Neural cell (in vitro differentiated cells): ENCODE measurements around the gene ZBTB46. TPM values are rescaled to one million over a fixed set of nuclear protein-coding genes. Genes with fewer than 3 reads are reported as not detected.

Source experiments
- H2AFZ ChIP-seq: fragments of 200-600, 300-800 bp; sonication (generic), shearing (Covaris generic); 2 replicates; pipeline ENCODE4 v1.6.0; 2014; ENCODE audit warnings: low read depth, mild to moderate bottlenecking, antibody characterized with exemption, low read length, moderate library complexity
- H3F3A ChIP-seq: fragments of 200-600 bp; shearing (Covaris generic); 2 replicates; pipeline ENCODE4 v1.6.1; 2016; ENCODE audit warnings: mild to moderate bottlenecking, moderate library complexity, mixed read lengths, antibody characterized with exemption, low read length; ENCODE audit not compliant: insufficient read depth, poor library complexity, severe bottlenecking
- H3K27ac ChIP-seq: fragments of 200-600, 300-800 bp; sonication (generic), shearing (Covaris generic); 2 replicates; pipeline ENCODE4 v1.5.1; 2014; ENCODE audit warnings: mild to moderate bottlenecking, low read length, moderate library complexity
- H3K27me3 ChIP-seq: fragments of 300-800, 200-600 bp; sonication (generic), shearing (Covaris generic); 2 replicates; pipeline ENCODE4 v1.6.0; 2014; ENCODE audit warnings: mild to moderate bottlenecking, low read depth, low read length, moderate library complexity; ENCODE audit not compliant: insufficient read depth
- H3K36me3 ChIP-seq: fragments of 300-800, 200-600 bp; sonication (generic), shearing (Covaris generic); 2 replicates; pipeline ENCODE4 v1.5.1; 2014; ENCODE audit warnings: mild to moderate bottlenecking, antibody characterized with exemption, low read length, moderate library complexity; ENCODE audit not compliant: insufficient read depth
- H3K4me2 ChIP-seq: fragments of 300-800, 200-600 bp; sonication (generic), shearing (Covaris generic); 2 replicates; pipeline ENCODE4 v1.6.0; 2014; ENCODE audit warnings: mild to moderate bottlenecking, low read length
- H3K4me3 ChIP-seq: fragments of 300-800, 200-600 bp; sonication (generic), shearing (Covaris generic); 2 replicates; pipeline ENCODE4 v1.5.1; 2014; ENCODE audit warnings: mild to moderate bottlenecking, low read length, moderate library complexity
- H3K79me2 ChIP-seq: fragments of 200-600 bp; shearing (Covaris generic); replicated peaks from 2 replicates; pipeline ENCODE4 v1.6.0; 2014; ENCODE audit warnings: mild to moderate bottlenecking, low read length, moderate library complexity; ENCODE audit not compliant: insufficient read depth
- H3K9ac ChIP-seq: fragments of 300-800, 200-600 bp; sonication (generic), shearing (Covaris generic); 2 replicates; pipeline ENCODE4 v1.6.1; 2016; ENCODE audit warnings: mild to moderate bottlenecking, low read length, mixed read lengths
- H3K9me2 ChIP-seq: fragments of 200-600 bp; shearing (Covaris generic); 2 replicates; pipeline ENCODE4 v1.6.1; 2016; ENCODE audit warnings: mild to moderate bottlenecking, low read length, mixed read lengths; ENCODE audit not compliant: insufficient read depth
- H3K9me3 ChIP-seq: fragments of 200-600, 300-800 bp; sonication (generic), shearing (Covaris generic); 2 replicates; pipeline ENCODE4 v1.6.1; 2016; ENCODE audit warnings: mild to moderate bottlenecking, mixed run types, low read length, moderate library complexity, mixed read lengths
- H4K20me1 ChIP-seq: fragments of 200-600 bp; shearing (Covaris generic); 2 replicates; pipeline ENCODE4 v1.6.1; 2016; ENCODE audit warnings: mild to moderate bottlenecking, mixed run types; ENCODE audit not compliant: insufficient read depth
- CTCF ChIP-seq: fragments of 450-650 bp; IDR thresholded peaks from 2 replicates; pipeline ENCODE4 v1.5.1; 2014; ENCODE audit warnings: antibody characterized with exemption, mild to moderate bottlenecking, moderate library complexity; ENCODE audit not compliant: poor library complexity, severe bottlenecking
- EP300 ChIP-seq: fragments of 450-650 bp; conservative IDR thresholded peaks from 2 replicates; pipeline ENCODE4 v1.6.1; 2014; ENCODE audit warnings: antibody characterized with exemption, mild to moderate bottlenecking, moderate library complexity; ENCODE audit not compliant: poor library complexity, severe bottlenecking
- EZH2 ChIP-seq: fragments of 200-600, 300-800 bp; shearing (Covaris generic), sonication (generic); IDR thresholded peaks from 2 replicates; pipeline ENCODE4 v1.6.1; 2014; ENCODE audit warnings: antibody characterized with exemption, low read length, borderline replicate concordance, mild to moderate bottlenecking; ENCODE audit not compliant: insufficient read depth, poor library complexity, severe bottlenecking
- MXI1 ChIP-seq: fragments of 450-650 bp; conservative IDR thresholded peaks from 2 replicates; pipeline ENCODE4 v1.6.1; 2014; ENCODE audit warnings: antibody characterized with exemption, mild to moderate bottlenecking; ENCODE audit not compliant: poor library complexity, severe bottlenecking
- POLR2AphosphoS5 ChIP-seq: IDR thresholded peaks from 2 replicates; pipeline ENCODE4 v1.6.1; 2012
- RAD21 ChIP-seq: fragments of 450-650 bp; conservative IDR thresholded peaks from 2 replicates; pipeline ENCODE4 v1.6.1; 2014; ENCODE audit warnings: antibody characterized with exemption, mild to moderate bottlenecking, moderate library complexity
- SMC3 ChIP-seq: fragments of 450-650 bp; conservative IDR thresholded peaks from 2 replicates; pipeline ENCODE4 v1.6.1; 2014; ENCODE audit warnings: antibody characterized with exemption, mild to moderate bottlenecking, moderate library complexity; ENCODE audit not compliant: poor library complexity
- TAF1 ChIP-seq: IDR thresholded peaks from 2 replicates; pipeline ENCODE4 v1.6.1; 2012; ENCODE audit warnings: low read depth
- polyA plus RNA-seq: library from polyadenylated mRNA; depleted of rRNA; stranded (reverse); fragments of >200 nt; gene quantifications from 2 replicates; pipeline ENCODE4 v1.2.3, GENCODE V29; 2014
- TF ChIP-seq, protein P1 (sequence below): IDR thresholded peaks from 2 replicates; pipeline ENCODE4 v1.6.1; 2012; ENCODE audit warnings: borderline replicate concordance

The ZBTB46 gene
- polyA plus RNA-seq, 1 donor from 2014 or later: 15.0 TPM

DNA sequence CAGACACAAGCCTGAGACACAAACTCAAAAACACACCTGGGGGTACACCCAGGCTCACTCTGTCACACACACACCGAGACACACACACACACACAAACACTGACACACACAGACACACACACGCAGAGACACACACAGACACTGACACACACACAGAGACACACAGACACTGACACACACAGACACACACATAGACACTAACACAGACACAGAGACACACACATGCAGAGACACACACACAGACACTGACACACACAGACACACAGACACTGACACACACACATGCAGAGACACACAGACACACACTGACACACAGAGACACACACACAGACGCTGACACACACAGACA is 15.8 kb upstream of the ZBTB46 start:
- no peak for TF ChIP-seq POLR2AphosphoS5
- no peak for TF ChIP-seq SMC3
- H2AFZ ChIP-seq: no peak overlapping the region
- no peaks in the 10 kb centered on the region for H3K9me2 ChIP-seq
- no peak overlapping the region for H3K27ac ChIP-seq
- no peaks in the 10 kb centered on the region for H3K27me3 ChIP-seq
- H3K36me3 ChIP-seq: no peaks in the 10 kb centered on the region
- H3F3A ChIP-seq: no peaks in the 10 kb centered on the region
- no peak overlapping the region for H3K9ac ChIP-seq
- no peaks in the 10 kb centered on the region for H3K79me2 ChIP-seq
- no peaks in the 10 kb centered on the region for H4K20me1 ChIP-seq
- no peaks in the 10 kb centered on the region for H3K9me3 ChIP-seq
- no peak overlapping the region for H3K4me3 ChIP-seq
- no peak overlapping the region for H3K4me2 ChIP-seq

DNA sequence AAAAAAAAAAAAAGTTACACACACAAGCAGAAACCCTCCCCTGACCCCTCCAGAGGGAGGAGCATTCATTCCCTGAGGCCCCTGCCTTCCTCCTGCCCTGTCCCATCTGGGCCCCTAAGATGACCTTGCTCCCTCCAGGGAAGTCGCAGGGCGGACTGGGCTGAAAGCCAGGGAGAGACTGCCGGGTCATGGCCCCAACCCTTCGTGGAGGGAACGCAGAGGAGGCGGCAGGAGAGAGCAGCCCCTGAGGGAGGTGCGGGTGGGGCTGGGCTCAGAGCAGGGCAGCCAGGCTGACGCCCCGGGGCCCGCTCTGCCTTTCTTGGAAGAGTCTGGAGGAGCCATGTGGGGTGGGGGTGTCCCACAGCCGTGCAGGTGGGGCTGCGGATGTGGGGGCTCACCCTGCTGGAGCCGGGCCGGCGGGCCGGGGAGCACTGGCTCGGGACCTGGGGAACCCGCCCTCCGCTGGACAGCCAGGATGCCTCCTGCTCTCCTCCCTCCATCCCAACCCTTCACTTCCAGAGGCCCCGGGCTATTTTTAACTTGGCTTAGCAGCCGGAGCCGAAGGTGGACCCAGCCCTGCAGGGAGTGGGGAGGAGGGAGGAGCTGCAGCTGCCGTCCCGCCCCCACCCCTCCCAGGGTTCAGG is 15.2 kb upstream of the ZBTB46 start:
- TF ChIP-seq TAF1: no peak
- no peak for TF ChIP-seq MXI1
- no peak for TF ChIP-seq EZH2
- TF ChIP-seq CTCF: no peak
- TF ChIP-seq, protein P1, sequence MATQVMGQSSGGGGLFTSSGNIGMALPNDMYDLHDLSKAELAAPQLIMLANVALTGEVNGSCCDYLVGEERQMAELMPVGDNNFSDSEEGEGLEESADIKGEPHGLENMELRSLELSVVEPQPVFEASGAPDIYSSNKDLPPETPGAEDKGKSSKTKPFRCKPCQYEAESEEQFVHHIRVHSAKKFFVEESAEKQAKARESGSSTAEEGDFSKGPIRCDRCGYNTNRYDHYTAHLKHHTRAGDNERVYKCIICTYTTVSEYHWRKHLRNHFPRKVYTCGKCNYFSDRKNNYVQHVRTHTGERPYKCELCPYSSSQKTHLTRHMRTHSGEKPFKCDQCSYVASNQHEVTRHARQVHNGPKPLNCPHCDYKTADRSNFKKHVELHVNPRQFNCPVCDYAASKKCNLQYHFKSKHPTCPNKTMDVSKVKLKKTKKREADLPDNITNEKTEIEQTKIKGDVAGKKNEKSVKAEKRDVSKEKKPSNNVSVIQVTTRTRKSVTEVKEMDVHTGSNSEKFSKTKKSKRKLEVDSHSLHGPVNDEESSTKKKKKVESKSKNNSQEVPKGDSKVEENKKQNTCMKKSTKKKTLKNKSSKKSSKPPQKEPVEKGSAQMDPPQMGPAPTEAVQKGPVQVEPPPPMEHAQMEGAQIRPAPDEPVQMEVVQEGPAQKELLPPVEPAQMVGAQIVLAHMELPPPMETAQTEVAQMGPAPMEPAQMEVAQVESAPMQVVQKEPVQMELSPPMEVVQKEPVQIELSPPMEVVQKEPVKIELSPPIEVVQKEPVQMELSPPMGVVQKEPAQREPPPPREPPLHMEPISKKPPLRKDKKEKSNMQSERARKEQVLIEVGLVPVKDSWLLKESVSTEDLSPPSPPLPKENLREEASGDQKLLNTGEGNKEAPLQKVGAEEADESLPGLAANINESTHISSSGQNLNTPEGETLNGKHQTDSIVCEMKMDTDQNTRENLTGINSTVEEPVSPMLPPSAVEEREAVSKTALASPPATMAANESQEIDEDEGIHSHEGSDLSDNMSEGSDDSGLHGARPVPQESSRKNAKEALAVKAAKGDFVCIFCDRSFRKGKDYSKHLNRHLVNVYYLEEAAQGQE: no peak
- TF ChIP-seq EP300: no peak
- TF ChIP-seq RAD21: no peak
- no peak for TF ChIP-seq SMC3
- no peak overlapping the region for H3K27ac ChIP-seq

More for the DNA sequence above, 15.2 kb upstream of the ZBTB46 start:
- Histone ChIP-seq H3K9me2 (no peaks in the 10 kb centered on the region), H4K20me1 (no peaks in the 10 kb centered on the region), H3F3A (no peaks in the 10 kb centered on the region), H3K9ac (no peak overlapping the region), H3K9me3 (no peaks in the 10 kb centered on the region), H3K79me2 (no peaks in the 10 kb centered on the region), H2AFZ (no peak overlapping the region), H3K27me3 (no peaks in the 10 kb centered on the region), H3K4me3 (no peak overlapping the region), H3K36me3 (no peaks in the 10 kb centered on the region), H3K4me2 (no peak overlapping the region)
